NCI-H1417 treated with DMSO at 0.1 percent for 48 hours (cell line): ENCODE data around the gene KCNAB2.
A peak's percentile ranks its signal among the peaks of the same experiment; 100 is the strongest.

Source experiments
- DNase-seq: peaks from one replicate; lab custom pipeline; 2025; lab: John Stamatoyannopoulos, UW

Gene KCNAB2

DNA sequence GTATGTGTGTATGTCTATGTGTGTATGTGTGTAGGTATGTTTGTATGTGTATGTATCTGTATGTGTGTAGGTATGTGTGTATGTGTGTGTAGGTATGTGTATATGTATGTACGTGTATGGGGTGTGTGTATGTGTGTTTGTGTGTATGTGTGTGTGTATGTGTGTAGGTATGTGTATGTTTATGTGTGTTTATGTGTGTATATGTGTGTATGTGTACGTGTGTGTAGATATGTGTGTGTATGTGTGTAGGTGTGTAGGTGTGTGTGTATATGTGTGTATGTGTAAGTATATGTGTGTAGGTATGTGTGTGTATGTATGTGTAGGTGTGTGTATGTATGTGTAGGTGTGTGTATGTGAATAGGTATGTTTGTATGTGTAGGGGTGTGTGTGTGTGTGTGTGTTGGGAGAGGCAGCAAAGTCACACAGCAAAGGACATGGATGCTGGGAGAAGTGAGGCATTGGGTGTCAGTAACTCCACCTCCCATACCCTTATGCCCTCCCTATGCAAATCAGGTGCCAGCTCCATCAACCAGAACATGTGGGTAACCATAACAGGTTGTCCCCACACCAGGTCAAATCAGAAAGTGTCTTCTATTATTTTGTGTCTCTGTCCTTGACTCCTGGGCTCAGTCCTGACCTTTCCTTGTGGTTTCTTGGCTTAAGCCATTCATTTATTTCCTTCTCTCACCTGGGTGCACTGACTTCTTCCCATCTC, 15.0 kb upstream of the KCNAB2 start:
- no peak for DNase-seq

DNA sequence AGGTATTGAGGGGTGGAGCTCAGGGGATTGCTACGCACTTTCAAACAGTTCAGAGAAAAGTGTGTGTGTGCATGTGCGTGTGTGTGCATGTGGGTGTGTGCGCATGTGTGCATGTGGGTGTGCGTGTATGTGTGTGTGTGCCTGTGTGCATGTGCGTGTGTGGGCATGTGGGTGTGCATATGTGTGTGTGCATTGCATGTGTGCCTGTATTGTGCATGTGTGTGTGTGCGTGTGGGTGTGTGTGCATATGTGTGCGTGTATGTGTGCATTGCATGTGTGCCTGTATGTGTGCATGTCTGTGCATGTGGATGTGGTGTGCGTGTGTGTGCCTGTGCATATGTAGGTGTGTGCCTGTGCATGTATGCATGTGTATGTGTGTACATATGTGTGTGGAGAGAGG, 12.6 kb upstream of the KCNAB2 start:
- DNase-seq, result no peak

DNA sequence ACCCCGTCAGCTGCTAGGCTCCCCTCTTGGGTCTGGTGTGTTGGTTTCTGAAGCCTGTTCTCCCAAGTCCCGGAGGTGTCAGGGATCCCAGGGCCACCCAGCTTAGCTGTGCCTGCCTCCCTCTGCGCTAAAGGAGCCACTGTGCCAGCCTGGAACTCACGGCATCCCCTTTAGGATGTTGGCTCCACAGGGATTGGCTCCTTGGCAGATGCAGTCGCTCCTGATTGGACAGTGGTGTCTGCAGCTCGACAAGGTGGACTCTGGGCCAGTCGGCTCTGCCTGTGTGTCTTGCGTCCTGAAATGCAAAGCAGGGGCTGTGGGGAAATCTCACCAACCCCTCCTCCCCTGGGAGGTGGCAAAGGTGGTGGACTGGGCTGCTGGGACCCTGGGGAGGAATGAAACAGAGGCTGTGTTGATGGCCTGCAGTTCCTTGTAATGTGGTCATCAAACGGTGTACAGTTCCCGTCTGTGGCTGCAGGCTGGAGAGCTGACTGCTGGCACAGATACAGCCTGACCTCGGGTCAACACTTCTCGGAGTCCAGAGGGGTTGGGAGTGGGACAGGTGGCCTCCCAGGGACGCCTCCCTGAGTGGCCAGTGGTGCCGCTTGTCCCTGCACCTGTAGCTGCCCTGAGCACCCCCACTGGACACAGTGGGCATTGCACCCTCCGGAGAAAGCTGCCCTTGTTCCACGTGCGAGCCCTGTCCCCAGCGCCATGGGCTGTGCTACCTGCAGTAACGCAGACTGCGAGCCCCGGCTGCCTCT, 11.5 kb upstream of the KCNAB2 start:
- no peak for DNase-seq

DNA sequence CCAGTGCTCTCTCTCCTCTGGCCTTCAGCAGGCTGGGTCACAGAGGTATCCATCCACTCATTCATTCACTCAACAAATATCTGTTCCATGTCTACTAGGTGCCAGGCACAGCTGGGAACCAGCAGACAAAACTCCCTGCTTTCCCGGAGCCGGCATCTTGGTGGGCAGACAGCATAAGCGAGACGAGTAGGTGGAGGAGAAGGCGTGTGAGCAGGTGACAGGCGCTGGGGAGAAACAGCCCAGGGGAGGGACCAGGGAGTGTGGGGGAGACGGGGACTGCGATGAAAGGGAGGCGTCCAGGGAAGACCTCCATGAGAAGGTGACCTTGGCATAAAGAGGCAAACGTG, 11.0 kb upstream of the KCNAB2 start:
- DNase-seq, result no peak

DNA sequence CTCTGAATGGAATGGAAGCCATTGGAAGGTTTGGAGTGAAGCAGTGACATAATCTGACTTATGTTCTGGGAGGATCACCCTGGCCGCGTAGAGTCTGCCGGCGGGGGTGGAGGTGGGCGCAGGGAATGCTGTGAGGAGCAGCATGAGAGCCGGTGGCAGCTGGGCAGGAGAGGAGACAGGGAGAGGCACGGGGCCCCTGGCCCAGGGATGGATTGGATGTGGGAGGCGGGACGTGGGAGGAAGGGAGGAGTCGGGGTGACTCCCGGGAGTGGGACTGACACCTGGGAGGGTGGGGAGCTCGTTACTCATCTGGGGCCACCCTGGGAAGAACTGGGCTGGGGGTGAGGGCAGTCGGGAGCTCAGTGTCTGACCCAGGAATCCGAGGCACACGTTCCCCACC, 10.4 kb upstream of the KCNAB2 start:
- no peak for DNase-seq

DNA sequence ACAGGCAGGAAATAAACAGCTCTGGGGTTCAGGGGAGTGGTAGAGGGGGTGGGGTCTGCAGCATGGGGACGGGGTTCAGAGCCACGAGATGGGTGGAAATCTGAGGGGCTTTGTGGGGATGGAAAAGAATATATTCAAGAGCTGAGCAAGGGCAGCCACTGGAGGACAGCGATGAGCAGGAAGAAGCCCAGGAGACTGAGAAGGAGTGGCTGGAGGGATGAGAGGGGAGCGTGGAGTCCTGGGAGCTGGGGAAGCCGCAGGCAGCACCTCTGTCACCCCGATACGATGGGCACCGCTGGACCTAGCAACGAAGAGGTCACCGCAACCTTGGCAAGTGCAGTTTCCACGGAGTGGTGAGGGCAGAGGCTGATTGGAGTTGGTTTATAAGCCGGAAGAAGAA, 10.0 kb upstream of the KCNAB2 start:
- no peak for DNase-seq

DNA sequence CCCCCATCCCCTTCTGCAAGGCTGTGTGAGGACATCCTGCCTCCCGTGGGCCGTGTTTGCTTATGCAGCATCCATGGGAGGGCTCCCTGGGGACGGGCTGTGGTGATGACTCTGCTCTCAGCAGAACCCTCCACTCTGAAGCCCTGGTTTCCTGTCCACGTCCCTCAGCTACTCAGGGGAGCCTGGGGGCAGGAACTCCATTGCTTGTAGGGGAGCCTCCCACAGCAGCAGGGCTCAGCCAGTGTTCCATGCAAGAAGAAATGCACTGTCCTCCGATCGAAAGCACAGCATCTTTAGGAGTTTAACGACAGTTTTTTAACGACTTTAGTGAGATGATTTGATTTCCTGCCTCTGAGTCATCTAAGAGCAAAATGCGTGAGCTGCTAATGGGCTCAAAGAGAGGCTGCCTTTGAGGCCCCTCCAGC, 8.3 kb upstream of the KCNAB2 start:
- DNase-seq, result no peak

DNA sequence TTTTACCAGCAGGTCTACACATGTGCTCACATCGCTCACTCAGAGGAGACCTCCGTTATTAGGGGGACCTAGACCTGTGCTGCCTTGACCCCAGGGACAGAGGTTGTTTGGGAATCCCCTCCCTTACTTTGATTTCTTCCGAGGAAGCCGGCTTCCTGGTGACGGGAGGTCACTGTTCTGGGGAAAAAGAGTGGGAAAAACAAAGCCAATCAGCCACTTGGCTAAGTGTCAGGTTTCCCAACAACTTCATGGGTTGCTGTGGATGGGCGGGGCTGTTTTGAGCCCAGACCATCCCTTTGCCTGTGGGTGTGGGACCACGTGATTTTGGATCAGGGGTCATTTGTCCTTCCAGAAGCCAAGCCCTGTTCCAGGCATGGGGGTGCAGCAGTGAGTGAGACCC, 7.1 kb upstream of the KCNAB2 start:
- DNase-seq, result no peak

DNA sequence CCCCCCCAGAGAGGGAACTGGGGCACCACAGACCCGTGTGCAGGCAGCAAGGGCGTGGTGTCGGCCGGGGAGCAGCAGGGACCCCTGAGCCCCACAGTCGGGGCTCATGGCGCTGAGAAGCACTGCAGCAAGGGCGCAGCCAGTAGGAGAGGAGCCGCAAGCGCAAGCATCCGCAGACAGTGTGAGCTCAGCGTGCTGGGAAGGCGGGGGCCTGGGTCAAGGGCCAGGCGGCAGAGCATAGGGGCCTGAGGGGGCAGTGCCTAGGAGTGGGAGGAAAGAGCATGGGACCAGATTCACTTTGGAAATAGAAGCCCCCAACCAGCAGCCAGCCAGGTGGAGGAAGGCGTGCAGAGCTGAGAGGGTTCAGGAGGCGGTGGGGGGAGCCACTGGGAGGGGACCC, 6.7 kb upstream of the KCNAB2 start:
- no peak for DNase-seq

DNA sequence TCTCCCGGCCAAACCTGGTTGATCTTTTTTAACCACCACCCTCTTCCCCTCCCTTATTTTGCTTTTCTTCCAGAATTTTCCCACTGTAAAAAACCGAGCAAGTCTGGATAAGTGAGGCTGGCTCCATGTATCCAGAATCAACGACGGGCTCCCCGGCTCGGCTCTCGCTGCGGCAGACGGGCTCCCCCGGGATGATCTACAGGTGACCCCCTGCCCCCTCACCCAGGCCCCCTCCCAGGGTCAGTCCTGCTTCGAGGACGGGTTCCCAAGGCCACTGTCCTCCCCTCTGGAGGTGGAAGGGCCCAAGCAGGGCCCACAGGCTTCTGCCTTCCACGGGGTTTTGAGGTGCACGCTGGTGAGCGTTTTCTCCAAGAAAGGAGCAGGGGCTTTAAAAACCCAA, 5.2 kb upstream of the KCNAB2 start:
- no peak for DNase-seq

DNA sequence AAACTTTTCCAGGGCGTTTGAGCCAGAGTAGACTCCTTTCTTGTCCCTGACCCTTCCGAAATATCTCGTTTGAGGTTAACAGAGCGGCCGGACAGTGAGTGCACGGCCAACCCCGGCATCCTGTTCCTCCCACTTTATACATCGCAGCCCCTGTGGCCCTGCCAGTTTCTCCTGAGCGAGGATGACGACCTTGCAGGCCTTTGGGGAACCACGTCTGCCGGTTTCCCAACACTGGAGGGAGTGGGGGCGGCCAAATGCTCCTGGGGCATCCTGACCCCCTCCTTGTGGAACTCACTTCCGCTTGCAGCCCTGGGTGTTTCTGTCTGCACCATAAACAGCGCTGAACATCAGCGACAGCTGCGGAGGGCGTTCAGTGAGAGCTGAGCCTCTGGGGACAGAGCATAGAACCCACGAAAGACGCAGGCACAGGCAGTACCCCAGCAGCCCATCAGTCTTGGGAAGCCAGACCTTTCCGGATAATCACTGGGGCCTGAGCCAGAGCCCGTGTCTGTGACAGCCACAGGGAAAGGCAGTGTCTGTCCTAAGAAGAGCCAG, 4.8 kb upstream of the KCNAB2 start:
- DNase-seq, result no peak

DNA sequence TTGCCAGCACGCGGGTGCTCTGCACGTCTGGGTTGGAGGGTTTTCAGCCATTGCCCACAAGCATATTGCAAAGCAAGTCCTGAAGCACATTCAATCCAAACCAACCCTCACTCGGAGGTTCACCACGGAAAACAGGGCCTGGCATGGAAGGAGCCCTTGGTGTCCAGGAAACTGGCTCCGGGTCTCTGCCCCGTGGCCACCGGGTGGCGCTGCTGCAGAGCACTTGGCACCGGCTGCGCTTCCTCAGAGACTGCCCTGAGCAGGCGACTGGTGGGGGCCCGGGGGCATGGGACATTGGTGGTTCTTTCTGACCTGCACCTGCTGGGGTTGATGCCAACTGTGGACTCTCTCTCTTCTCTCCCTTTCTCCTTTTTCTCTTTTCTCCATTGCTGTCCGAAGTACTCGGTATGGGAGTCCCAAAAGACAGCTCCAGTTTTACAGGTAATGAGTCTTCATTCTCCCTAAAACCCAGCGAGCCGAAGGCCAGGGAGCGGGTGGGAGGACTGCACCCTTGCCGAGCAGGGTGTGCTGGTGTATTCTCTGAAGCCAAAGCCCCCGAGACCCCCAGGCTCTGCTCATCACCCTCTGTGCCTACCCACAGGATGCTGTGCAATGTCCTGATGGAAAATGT, 4.1 kb upstream of the KCNAB2 start:
- no peak for DNase-seq

DNA sequence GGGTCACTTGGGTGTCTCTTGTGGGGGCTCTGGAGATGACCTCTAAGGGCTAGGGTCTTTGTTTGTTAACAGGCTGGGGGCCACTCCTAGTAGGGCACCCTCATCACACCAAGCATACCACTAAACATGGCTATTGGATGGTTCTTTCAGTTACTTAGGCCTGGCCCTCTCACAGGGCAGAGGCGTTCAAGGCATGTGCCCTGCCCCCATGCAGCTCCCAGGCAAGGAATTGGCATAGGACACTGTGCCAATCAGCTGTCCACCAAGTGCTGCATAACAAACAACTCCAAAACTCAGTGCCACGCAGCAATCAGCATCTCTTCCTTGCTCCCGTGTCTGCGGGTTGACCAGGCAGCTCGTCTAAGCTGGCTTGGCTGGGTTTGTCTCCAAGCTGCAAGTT, 2.1 kb upstream of the KCNAB2 start:
- DNase-seq, result no peak

DNA sequence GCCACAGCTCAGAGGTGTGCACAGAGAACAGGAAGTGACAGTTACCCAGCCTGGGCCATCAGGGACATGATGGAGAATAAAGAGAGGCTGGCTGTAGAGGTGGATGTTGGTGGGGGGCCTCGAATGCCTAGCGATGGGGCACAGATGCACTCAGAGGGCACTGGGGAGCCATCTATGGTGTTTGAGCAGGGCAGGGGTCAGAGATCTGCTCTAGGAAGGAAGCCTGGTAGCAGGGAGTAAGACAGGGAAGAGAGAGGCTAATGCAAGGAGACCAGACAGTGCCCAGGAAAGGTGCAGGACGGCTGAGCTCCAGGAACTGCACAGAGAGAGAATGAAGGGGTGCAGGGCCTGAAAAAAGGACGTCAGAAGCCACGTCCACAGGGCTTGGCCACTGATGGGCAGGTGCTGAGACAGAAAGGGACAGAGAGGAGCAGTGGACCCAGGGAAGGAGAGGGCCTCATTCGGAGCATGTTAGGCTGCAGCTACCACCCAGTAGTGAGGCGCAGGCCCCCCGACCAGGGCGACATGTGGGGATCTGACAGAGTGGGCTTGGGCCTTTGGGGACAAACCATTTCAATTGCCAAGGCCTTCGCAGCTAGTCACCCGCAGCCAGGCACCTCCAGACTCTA, 1.1 kb upstream of the KCNAB2 start:
- no peak for DNase-seq

DNA sequence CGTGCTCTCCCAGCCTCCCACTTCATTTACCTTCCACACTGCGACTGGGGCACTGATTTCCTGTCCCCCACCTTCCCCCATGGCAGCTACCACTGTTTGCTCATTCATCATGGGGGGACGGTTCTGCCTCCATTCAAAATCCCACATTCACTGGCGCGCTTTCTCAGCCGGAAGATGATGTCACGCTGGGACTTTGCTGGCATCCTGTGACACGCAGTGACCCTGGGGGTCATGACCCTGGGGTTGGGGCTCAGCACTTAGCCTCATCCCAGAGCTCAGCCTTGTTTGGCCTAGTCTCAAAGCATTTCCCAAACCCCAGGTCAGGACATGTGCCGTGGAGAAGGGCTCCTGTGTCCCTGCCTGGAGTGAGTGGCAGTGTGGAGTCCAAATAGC, 582 bp upstream of the KCNAB2 start:
- no peak for DNase-seq

DNA sequence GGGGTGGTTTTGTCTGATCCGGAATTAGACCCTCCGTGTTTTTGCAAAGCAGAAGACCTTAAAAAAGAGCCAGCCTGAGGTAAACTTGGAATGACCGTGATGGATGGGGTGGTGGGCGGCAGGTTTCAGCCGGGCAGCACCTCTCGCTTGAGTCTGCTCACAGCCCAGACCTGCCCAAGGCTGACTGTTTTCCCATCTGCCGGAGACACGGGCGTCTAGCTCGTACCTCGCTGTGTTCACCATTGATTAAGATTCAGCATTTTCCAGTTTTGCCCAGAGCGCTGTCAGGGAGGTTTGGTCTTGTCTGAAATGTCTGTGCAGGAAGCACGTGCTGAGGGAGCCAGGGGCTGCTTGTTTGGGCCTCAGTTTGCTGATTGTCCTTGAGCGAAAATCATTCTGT, 591 bp downstream of the KCNAB2 start:
- no peak for DNase-seq

DNA sequence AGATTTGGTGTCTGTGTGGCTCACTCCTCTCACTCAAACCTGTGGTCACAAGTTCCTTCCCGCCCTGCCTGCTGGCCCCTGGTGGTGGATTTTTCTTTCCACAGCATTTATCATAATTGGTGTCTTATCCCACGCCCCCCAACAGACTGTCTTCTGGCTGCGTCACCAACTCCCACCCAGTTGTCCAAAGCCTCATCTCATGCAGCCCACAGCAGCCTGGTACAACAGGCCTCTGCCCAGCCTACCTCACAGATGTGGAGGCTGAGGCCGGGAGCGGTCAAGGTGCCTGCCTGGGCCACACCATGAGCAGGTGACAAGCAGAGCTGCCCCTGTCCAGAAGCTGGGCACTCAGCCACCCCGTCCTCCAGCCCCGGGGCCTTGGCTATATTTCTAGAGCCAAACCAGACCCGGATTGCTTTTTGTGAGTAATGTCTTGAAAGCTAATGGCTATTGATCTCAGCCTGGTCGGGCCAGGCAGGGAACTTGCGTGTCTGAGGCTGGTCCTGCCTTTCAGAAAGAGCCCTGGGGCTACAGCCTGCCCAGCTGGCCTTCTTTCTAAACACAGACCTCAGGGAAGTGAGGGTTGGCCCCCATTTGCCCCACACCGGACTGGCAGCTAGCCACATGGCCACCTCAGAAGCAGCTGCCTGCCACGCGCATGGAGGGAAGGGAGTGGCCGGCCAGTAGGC, 2.6 kb downstream of the KCNAB2 start:
- no peak for DNase-seq

DNA sequence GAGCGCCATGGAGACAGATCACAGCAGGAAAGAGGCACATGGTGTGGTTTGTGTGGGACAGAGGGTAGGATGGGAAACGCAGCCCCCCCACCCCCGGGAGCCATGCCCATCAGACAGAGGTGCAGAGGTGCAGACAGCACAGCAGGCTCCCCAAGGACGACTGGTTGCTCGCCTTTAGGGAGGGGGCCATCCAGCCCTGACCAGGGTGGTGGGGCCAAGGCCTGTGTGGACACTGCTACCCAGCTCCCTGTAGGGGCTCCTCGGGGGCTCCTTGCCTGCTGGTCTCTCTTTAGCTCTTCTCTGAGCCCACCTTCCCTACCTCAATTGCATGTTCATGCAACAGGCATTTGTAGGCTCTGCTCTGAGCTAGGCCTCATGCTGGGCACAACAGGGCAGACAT, 3.7 kb downstream of the KCNAB2 start:
- DNase-seq, result no peak

DNA sequence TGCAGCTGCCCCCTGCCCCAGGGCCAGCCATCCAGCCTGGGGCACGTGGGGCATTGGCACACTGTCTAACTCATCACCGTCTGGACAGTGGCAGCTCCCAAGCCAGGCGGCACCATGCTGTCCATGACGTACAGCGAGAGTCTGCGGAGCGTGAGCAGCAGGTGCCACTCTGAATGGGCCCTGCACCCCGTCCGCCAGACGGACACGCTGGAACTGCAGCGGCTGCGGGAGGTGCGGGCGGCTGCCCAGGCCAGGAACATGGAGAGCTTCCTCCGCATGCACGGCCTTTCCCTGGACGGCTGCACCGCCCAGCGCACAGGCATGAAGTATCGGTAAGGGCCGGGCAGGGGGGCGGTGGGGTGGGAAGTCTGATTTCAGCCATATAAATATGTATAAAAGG, 5.7 kb downstream of the KCNAB2 start:
- no peak for DNase-seq

DNA sequence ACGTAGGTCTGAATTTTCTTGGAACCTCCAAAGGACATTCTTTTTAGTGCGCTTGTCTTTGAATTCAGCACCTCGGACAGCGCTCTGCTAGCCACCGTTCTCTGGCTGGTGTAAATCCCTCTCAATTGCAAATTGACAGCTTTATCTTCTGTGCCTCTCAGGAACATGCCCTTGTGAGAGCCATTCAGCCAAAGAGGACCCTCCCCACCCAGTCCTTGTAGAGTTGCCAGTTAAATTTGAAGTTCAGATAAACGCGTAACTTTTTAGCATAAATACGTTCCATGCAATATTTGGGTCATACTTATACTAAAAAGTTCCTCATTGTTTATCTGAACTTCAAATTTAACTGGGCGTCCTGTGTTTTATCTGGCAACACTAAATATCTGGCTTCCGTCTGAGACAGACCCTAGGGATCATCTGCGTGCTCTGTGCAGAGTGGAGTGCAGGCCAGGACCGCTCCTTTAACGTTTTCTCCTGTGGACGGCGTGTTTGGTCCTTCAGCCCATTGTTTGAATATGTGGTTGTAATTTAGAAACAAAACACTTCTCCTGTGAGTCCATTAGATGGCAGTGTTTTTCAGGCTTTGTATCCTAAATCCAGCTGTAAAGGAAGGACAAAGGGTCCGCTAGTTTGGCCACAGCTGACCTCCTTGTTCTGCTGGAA, 7.0 kb downstream of the KCNAB2 start:
- peak; percentile 21 for DNase-seq

DNA sequence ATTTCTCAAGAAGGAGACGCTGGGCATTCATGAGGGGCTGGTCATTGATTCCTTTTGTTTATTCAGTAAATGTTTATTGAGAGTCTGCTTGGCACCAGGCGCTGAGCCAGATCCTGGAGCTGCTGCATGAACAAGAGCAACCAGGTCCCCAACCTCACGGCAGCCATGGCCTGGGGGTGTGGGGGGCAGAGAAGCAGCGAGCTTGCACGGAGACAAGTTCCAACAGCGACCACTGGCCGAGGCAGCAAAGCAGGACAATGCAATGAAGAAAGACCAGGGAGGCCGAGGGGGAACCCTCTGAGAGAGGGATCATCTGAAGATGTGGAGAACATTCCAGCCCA, 7.5 kb downstream of the KCNAB2 start:
- DNase-seq, result no peak

DNA sequence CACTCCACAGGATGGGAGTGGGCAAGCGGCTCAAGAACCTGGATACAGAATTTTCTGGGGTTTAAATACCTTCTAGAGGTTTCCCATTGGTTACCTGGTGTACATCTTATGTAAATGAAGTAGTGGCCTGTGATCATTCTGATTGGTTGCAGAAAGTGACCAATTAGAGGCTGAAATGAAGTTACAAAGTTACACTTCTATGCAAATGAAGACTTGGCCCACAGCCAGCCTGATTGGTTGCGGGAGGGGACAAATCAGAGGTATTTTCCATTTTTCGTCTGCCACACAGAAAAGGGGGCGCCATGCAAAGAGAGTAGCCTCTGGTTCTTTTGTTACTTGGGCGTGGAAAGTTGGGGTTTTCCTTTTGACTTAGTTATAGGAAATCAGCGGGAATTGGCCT, 8.9 kb downstream of the KCNAB2 start:
- no peak for DNase-seq
